ENCODE measurements around the gene FBXO47.

- TF ChIP-seq CTCF (IDR thresholded peaks at IDR 0.05) (no peak), EZH2 (IDR thresholded peaks at IDR 0.05) (no peak), EZH2phosphoT487 (IDR thresholded peaks at IDR 0.05) (no peak)
Observed at GRCh38 chr17:38907930-38908675, 59.1 kb downstream of the FBXO47 start.
